HG03103 (cell line): ENCODE results near the gene USP10.
"Not testable (repeated sequence)": the region's sequence is repeated elsewhere in the genome, so short reads cannot be mapped to it uniquely, and the experiment has no call there.

ENCODE experiments used
- ATAC-seq: cut with Tn5 transposase; IDR thresholded peaks from one replicate; pipeline ENCODE4 v1.9.1; 2021; ENCODE audit warnings: low read depth; ENCODE audit not compliant: unreplicated experiment

USP10 gene

DNA sequence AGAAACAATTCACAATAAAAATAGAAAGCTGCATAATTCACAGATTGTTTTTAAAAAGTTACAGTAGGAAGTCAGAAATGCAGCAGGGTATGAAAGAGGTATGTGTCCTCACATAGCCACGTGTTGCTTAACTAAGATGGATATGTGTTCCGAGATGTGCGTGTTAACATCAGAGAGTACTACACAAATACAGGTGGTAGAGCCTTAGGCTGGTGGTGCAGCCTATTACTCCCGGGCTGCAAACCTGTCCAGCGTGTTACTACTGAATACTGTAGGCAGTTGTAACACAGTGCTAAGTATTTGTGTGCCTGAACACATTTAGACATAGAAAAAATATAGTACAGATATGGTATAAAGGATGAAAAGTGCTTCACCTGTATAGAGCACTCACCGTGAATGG is 46.4 kb downstream of the USP10 start:
- no peak for ATAC-seq

GRCh38 chr16:84746875-84747274 is 47.1 kb downstream of the USP10 start:
- ATAC-seq: no peak

GRCh38 chr16:84748247-84748646 is 48.4 kb downstream of the USP10 start:
- not testable (repeated sequence) for ATAC-seq

DNA sequence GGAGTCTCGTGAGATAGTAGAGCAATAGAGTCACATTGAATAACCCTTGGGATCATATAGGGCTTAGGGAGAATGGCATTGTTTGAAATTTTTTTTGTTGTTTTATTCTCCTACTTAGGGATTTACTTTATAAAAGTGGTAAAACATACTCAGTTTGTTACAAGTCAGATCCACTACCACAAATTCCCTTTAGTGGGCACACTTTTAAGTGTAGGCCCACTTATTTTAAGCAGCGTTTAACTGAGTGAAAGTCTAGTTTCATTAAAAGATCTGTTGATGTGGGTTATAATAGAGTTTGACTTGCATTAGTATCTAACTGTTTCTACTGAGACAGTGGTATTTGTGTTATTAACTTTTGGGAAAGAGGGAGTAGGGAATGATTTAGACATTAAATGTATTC is 49.3 kb downstream of the USP10 start:
- ATAC-seq: no peak

DNA sequence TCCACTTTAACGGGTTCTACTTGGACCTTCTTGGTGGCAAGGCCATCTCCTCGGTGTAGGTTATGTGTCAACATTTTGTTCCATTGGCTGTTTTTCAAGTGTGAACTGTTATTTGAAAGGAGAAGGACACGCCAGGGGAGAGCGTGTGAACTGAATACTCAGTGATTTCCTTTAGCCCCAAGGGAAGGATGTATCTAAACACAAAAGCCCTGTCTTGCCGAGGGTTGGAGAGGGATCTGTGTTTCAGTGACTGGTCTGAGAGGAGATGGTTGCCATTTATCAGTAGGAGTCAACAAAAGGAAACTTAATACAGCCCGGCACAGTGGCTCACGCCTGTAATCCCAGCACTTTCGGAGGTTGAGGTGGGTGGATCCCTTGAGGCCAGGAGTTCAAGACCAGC is 50.0 kb downstream of the USP10 start:
- ATAC-seq: no peak

DNA sequence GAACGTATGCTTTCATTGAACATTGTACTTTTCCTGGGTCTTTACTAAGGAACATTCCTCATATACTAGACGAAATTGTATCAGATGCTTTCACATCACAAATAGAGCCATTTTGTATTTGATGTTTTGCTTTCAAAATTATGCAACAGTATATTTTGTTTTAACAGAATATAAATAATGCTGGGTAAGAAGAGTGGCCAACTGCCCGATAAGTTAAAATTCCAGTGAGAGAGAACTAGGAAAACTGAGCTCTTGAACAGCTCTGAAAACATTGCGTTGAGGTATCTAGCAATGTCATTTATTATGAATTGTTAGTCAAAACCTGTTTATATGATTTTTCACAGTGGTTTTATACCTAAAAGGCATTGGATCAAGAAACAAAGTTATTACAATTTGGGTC is 50.8 kb downstream of the USP10 start:
- ATAC-seq: no peak

DNA sequence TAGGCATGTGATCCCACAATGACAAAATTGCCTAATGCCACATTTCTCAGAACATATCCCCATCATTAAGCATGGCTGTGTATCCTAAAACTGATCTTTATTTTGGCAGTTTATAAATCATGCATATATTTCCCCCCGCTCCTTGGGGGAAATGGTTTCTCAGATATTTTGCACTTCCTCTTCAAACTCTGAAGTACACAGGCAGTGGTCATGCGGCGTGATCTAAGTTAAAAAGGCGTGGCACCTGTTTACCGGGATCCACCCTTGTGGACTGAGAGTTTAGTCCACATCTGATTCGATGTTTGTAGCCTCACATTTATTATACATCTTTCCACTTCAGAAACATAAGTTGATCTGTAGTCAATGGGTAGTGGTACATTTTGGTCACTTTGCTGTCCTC is 51.4 kb downstream of the USP10 start:
- ATAC-seq: no peak

- no peak for ATAC-seq
Observed at GRCh38 chr16:84751947-84752346, 52.1 kb downstream of the USP10 start.

DNA sequence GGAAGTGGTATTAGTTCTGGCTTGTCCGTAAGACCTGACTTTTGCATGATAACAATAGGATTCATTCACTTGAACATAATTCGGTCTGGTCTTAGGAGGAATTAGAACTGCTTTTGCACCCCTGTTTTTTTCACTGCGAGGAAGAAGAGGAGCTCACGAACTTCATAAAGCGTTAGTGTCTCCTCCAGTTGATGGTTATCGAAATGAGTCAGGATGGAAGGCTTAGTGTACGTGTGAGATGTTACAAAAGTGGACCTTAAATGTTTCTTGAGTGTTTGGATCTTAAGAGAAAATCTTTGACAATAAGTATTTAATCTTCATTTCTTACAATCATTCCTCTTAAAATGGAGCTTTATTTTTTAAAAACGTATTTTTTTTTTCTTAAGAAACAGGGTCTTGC is 52.8 kb downstream of the USP10 start:
- ATAC-seq: no peak

DNA sequence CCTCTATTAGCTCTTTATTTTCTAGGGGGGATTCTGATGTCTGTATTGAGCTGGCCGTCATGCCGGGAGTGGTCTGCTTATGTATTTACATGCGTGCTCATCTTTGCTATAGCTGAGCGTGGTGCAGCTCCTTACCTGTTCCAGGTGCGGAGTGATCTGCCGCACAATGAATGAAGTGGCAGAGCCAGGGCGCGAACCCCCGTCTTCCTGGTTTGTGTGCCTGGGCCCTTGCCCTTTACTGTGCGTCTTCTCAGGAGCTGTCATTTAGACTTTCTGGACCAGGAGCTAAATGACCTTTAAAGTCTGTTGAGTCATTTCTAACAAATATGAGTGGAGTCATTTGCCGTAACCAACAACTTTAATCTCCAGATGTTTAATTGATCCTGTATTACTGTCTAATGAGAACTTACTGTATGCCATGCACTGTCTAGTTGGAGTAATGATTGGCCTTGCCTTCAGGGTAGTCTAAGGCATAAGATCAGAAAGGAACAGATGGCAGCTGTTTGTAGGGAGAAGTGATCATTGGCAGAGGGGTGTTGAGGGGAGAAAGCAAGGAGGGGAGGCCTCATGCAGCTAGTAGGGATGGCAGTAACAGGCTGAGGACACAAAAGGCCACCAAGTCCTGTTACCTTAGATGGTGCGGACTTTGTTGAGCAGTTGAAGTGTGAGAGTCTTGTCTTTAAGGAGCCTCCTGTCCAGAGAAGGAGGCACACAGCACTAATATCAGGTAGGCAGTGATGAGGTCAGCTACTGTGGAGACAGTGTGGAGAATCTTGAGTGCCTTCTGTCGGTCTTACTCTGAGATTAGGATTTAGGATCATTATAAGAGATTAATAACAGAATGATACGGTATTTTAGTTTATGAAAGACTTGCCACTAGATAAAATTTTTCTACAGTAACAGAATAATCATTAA is 53.9 kb downstream of the USP10 start:
- ATAC-seq: no peak

GRCh38 chr16:84754353-84754856 is 54.6 kb downstream of the USP10 start:
- no peak for ATAC-seq

GRCh38 chr16:84754956-84755672 is 55.3 kb downstream of the USP10 start:
- no peak for ATAC-seq

GRCh38 chr16:84756830-84757229 is 57.0 kb downstream of the USP10 start:
- ATAC-seq: no peak

GRCh38 chr16:84758627-84759026 is 58.8 kb downstream of the USP10 start:
- no peak for ATAC-seq

DNA sequence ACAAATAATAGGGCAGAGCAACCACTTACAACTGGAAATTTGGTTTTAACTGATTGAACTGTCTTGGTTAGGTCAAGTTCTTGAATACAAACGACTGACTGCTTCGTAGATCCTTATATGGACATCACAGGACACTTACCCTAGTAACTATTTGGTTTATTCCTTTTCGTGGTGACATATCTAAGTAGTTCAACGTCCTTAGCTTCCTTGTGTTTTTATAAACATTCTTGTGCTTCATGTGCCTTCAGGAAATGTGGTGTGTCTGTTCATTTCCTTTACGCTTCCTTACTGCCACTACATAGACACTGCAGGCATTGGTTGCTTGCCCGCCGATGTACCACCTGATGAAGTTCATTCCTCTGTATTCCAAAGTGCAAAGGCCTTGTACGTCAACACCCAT is 59.3 kb downstream of the USP10 start:
- no peak for ATAC-seq

DNA sequence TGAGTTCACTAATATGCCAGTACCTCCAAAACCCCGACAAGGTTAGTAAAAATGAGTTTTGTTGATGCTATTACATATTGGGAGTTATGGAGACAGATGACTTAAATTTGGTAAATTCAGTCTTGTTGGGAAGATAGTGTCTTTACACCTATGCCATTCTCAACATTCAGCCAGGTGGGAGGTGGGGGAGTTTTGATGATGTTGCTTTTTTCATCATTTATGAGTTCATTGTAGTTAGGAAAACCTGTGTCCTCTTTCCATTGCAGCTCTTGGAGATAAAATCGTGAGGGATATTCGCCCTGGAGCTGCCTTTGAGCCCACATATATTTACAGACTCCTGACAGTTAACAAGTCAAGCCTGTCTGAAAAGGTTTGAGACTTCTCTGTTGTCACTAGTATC is 60.1 kb downstream of the USP10 start:
- ATAC-seq: no peak

- ATAC-seq: no peak
Observed at GRCh38 chr16:84761448-84762368, 61.9 kb downstream of the USP10 start.

DNA sequence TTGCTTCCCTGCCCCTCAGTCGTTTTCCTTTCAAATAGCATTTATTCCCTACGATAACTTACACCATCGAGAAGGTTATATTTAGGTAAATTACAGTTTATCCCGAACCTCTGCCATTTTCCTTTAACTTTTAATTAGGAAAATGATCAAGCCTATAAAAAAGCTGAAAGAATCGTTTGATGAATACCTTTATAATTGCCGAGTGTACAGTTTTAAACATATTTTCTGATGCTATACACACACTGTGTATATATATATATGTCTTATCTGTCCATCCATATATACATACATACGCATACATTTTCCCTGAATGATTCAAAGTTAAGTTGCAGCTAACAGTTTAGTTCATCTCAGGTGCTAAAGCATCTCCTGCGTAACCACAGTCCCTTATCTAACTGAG is 63.4 kb downstream of the USP10 start:
- no peak for ATAC-seq

DNA sequence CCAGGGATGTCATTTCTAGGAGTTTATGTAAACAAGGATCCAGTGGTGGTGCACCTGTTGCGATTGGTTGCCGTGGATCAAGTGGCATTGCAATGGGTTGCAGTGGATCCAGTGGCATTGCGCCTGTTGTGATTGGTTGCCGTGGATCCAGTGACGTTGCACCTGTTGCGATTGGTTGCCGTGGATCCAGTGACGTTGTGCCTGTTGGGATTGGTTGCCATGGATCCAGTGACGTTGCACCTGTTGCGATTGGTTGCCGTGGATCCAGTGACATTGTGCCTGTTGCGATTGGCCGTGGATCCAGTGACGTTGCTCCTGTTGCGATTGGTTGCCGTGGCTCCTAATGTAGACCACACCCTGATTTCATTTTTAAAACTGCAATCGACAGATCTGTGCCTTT is 63.8 kb downstream of the USP10 start:
- no peak for ATAC-seq

- no peak for ATAC-seq
Observed at GRCh38 chr16:84764970-84765369, 65.2 kb downstream of the USP10 start.
